HCT116 (cell line): ENCODE results near the gene RGS2. TPM values are rescaled to one million over a fixed set of nuclear protein-coding genes. Genes with fewer than 3 reads are reported as not detected.

Source experiments
- ATAC-seq: fragments of 200-7000 bp; cut with Tn5 transposase; 2 replicates; pipeline ENCODE4 v1.9.1; 2020; ENCODE audit warnings: mild to moderate bottlenecking, moderate library complexity
- BruUV-seq: library from RNA; stranded (reverse); fragments of 400-500 nt; replicated peaks from 2 replicates; lab custom pipeline; 2021; lab: Mats Ljungman, UMichigan
- CTCF ChIA-PET: fragments of 300-600 bp; sonication (Branson Sonifier 250); formaldehyde crosslinking; loops from one replicate; lab custom pipeline; 2021; ENCODE audit warnings: antibody characterized with exemption; lab: Charles Lee
- POLR2A ChIA-PET: fragments of 300-600, 350-600 bp; sonication (Branson Sonifier 250); formaldehyde crosslinking; loops from one replicate; lab custom pipeline; 2021; ENCODE audit warnings: antibody characterized with exemption; lab: Charles Lee
- RAD21 ChIA-PET, 2 experiments: fragments of 300-600 bp; sonication (Branson Sonifier 250); formaldehyde crosslinking; loops; one replicate each; lab custom pipeline; 2023; ENCODE audit warnings: low total read pairs in 2 of 2; ENCODE audit not compliant: uncharacterized antibody in 2 of 2, unreplicated experiment in 2 of 2, low non-redundant PET in 1 of 2; lab: Charles Lee
- DNase-seq: peaks from one replicate; pipeline ENCODE4 v3.0.0-alpha.2; 2010; ENCODE audit warnings: low read depth, low spot score
- H2AFZ ChIP-seq: fragments of 200-600 bp; shearing (Covaris generic), sonication (generic); 2 replicates; pipeline ENCODE4 v1.6.1; 2017; ENCODE audit warnings: low read depth, mixed run types, mixed read lengths, antibody characterized with exemption, low read length; ENCODE audit not compliant: poor library complexity, severe bottlenecking
- H3K27ac ChIP-seq: 2 replicates; pipeline ENCODE4 v1.5.1; 2012; ENCODE audit warnings: low read depth, low read length
- H3K27me3 ChIP-seq: fragments of 200-600 bp; sonication (generic); 2 replicates; pipeline ENCODE4 v1.6.1; 2016; ENCODE audit warnings: mixed run types, low read length, mixed read lengths; ENCODE audit not compliant: insufficient read depth
- H3K36me3 ChIP-seq, 2 experiments: fragments of 200-500 bp in 1 of 2; fragments of 200-600 bp in 1 of 2; sonication (Bioruptor generic) in 1 of 2; sonication (generic) in 1 of 2; 2 replicates each; pipeline versions ENCODE4 v1.5.1 to v1.6.1; 2014 to 2016; ENCODE audit warnings: low read length in 2 of 2, inconsistent platforms in 1 of 2, mixed read lengths in 1 of 2, mixed run types in 1 of 2; ENCODE audit not compliant: insufficient read depth in 2 of 2, control insufficient read depth in 1 of 2
- H3K4me1 ChIP-seq, 2 experiments: fragments of 200-600 bp in 1 of 2; sonication (generic) in 1 of 2; 2 replicates each; pipeline versions ENCODE4 v1.5.1 to v1.6.1; 2012 to 2017; ENCODE audit warnings: low read length in 2 of 2, inconsistent platforms in 1 of 2, mild to moderate bottlenecking in 1 of 2, mixed read lengths in 1 of 2, mixed run types in 1 of 2, moderate library complexity in 1 of 2; ENCODE audit not compliant: insufficient read depth in 2 of 2, control insufficient read depth in 1 of 2
- H3K4me2 ChIP-seq: fragments of 200-600 bp; sonication (generic); 2 replicates; pipeline ENCODE4 v1.6.1; 2017; ENCODE audit warnings: mixed run types, low read length, mixed read lengths
- H3K4me3 ChIP-seq, 2 experiments: fragments of 200-600 bp in 1 of 2; sonication (generic) in 1 of 2; replicated peaks in 1 of 2; 2 replicates each; pipeline ENCODE4 v1.5.1; 2011 to 2016; ENCODE audit warnings: low read length in 2 of 2, control low read depth in 1 of 2, low read depth in 1 of 2, mild to moderate bottlenecking in 1 of 2, mixed read lengths in 1 of 2, mixed run types in 1 of 2
- H3K79me2 ChIP-seq: fragments of 200-600 bp; sonication (generic); 2 replicates; pipeline ENCODE4 v1.6.1; 2017; ENCODE audit warnings: mild to moderate bottlenecking, mixed run types, low read length, moderate library complexity, mixed read lengths; ENCODE audit not compliant: insufficient read depth
- H3K9ac ChIP-seq: fragments of 200-600 bp; sonication (generic); 2 replicates; pipeline ENCODE4 v1.6.1; 2016; ENCODE audit warnings: low read length, mixed read lengths
- H3K9me2 ChIP-seq: fragments of 200-600 bp; sonication (generic), shearing (Covaris generic); 2 replicates; pipeline ENCODE4 v1.6.1; 2017; ENCODE audit warnings: mixed run types, mild to moderate bottlenecking, moderate library complexity; ENCODE audit not compliant: insufficient read depth
- H3K9me3 ChIP-seq, 2 experiments: fragments of 200-500 bp in 1 of 2; fragments of 200-600 bp in 1 of 2; sonication (Bioruptor generic) in 1 of 2; sonication (generic) in 1 of 2; 2 replicates each; pipeline ENCODE4 v1.6.1; 2014 to 2017; ENCODE audit warnings: low read length in 2 of 2, mixed read lengths in 2 of 2, inconsistent platforms in 1 of 2, low read depth in 1 of 2, mild to moderate bottlenecking in 1 of 2, mixed run types in 1 of 2, moderate library complexity in 1 of 2; ENCODE audit not compliant: control insufficient read depth in 1 of 2, insufficient read depth in 1 of 2
- H4K20me1 ChIP-seq: fragments of 200-600 bp; sonication (generic), shearing (Covaris generic); 2 replicates; pipeline ENCODE4 v1.6.1; 2017; ENCODE audit warnings: mixed run types, mild to moderate bottlenecking, moderate library complexity; ENCODE audit not compliant: insufficient read depth
- CBX3 ChIP-seq: IDR thresholded peaks from 2 replicates; pipeline ENCODE4 v1.6.1; 2012; ENCODE audit warnings: low read depth
- CEBPB ChIP-seq: IDR thresholded peaks from 2 replicates; pipeline ENCODE4 v1.6.1; 2012; ENCODE audit warnings: low read depth
- EGR1 ChIP-seq: IDR thresholded peaks from 2 replicates; pipeline ENCODE4 v1.6.1; 2012; ENCODE audit warnings: low read depth
- EZH2 ChIP-seq: fragments of 200-600 bp; sonication (generic); IDR thresholded peaks from 2 replicates; pipeline ENCODE4 v1.6.1; 2017; ENCODE audit warnings: antibody characterized with exemption, mixed run types
- EZH2phosphoT487 ChIP-seq: fragments of 200-600 bp; IDR thresholded peaks from 2 replicates; pipeline ENCODE4 v1.6.1; 2018; ENCODE audit warnings: antibody characterized with exemption, borderline replicate concordance
- FOSL1 ChIP-seq: IDR thresholded peaks from 2 replicates; pipeline ENCODE4 v1.6.1; 2012; ENCODE audit warnings: low read depth
- POLR2A ChIP-seq: IDR thresholded peaks from 2 replicates; pipeline ENCODE4 v1.7.0; 2011; ENCODE audit warnings: borderline replicate concordance; ENCODE audit not compliant: insufficient read depth, insufficient read length; ENCODE audit errors: extremely low read depth
- POLR2AphosphoS5 ChIP-seq: IDR thresholded peaks from 2 replicates; pipeline ENCODE4 v1.6.1; 2011; ENCODE audit warnings: mild to moderate bottlenecking, low read depth, low read length, moderate library complexity
- SIN3A ChIP-seq: IDR thresholded peaks from 2 replicates; pipeline ENCODE4 v1.6.1; 2012; ENCODE audit warnings: low read depth
- SP1 ChIP-seq: IDR thresholded peaks from 2 replicates; pipeline ENCODE4 v1.6.1; 2012; ENCODE audit warnings: low read depth
- SRF ChIP-seq: IDR thresholded peaks from 2 replicates; pipeline ENCODE4 v1.6.1; 2012; ENCODE audit warnings: low read depth
- TCF7L2 ChIP-seq: IDR thresholded peaks from 2 replicates; pipeline ENCODE4 v1.7.0; 2011; ENCODE audit warnings: borderline replicate concordance, inconsistent platforms; ENCODE audit not compliant: insufficient read depth, insufficient read length; ENCODE audit errors: extremely low read depth
- YY1 ChIP-seq: IDR thresholded peaks from 2 replicates; pipeline ENCODE4 v1.6.1; 2011; ENCODE audit warnings: low read length, low read depth, moderate library complexity, mild to moderate bottlenecking; ENCODE audit not compliant: insufficient replicate concordance; ENCODE audit errors: extremely low read depth
- ZFX ChIP-seq: fragments of 450-650 bp; IDR thresholded peaks from 2 replicates; pipeline ENCODE4 v1.6.1; 2017
- ZNF274 ChIP-seq: fragments of 200-500 bp; sonication (Bioruptor generic); IDR thresholded peaks from 2 replicates; pipeline ENCODE4 v1.6.1; 2014; ENCODE audit warnings: mild to moderate bottlenecking, low read depth, low read length, inconsistent platforms
- intact Hi-C: fragments of 100-400 bp; cut with micrococcal nuclease; formaldehyde crosslinking; loops from 2 replicates; pipeline ENCODE4 v1.10.0; 2022
- total RNA-seq: library from RNA; stranded (reverse); gene quantifications from one replicate; pipeline ENCODE4 v1.2.1, GENCODE V29; 2021; ENCODE audit not compliant: unreplicated experiment
- TF ChIP-seq, protein P1 (sequence below), 3 experiments: fragments of 200-600 bp in 1 of 3; sonication (generic) in 1 of 3; IDR thresholded peaks in 2 of 3; conservative IDR thresholded peaks in 1 of 3; 2 replicates each; pipeline ENCODE4 v1.5.1; 2012 to 2017; ENCODE audit warnings: low read depth in 2 of 3, low read length in 2 of 3, antibody characterized with exemption in 1 of 3, borderline replicate concordance in 1 of 3, control low read depth in 1 of 3, mild to moderate bottlenecking in 1 of 3, mixed read lengths in 1 of 3, mixed run types in 1 of 3, moderate library complexity in 1 of 3; ENCODE audit not compliant: insufficient read depth in 1 of 3
- TF ChIP-seq, protein P2 (sequence below): IDR thresholded peaks from 2 replicates; pipeline ENCODE4 v1.6.1; 2012
- TF ChIP-seq, protein P3 (sequence below): IDR thresholded peaks from 2 replicates; pipeline ENCODE4 v1.6.1; 2011; ENCODE audit warnings: mild to moderate bottlenecking, low read length, moderate library complexity; ENCODE audit not compliant: insufficient replicate concordance; ENCODE audit errors: extremely low read depth

The RGS2 gene
- total RNA-seq, 1 experiment from 2014 or later: 21.1 TPM

DNA sequence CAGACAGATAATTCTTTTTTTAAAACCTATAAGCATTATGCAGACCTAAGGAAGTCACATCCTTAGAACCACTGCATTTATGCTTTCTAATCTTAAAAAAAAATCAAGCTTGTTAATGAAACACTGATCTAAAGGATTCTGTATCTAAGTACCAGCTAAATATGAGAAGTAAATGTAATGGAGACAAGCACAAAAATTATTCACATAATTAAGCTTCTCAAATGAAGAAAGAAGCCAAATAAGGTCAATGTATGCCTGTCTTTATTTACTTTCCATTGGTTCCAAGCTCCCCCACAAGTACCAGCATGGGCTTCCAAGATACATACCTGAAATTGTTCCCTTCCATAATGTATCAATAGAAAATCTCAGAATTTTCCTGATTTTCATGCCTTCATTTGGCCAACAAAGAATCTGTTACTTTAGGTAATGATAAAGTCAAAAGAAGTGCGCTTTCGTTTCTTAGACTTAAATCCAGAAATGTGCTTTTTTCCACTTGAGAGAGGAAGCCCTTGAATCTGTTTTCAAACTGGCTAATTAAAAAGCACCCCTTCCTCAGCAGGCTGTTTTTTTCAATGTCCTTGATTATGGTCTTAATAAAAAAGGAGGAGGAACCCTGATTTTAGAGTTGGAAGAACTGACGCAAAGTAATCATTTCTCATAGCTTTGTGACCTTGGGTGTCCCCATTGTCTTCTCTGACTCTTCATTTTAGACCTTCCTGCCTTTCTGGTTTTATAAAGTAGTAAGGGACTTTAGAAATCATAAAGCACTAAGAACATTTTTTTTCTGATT is 3.8 kb downstream of the RGS2 start:
- Histone ChIP-seq H4K20me1 (no peaks in the 10 kb centered on the region), H2AFZ (no peak overlapping the region), H3K4me1 (peaks cover 8 to 23% of the 10 kb centered on the region in 2 experiments; a peak in 3 of 4 replicates), H3K4me2 (no peak overlapping the region), H3K27me3 (no peaks in the 10 kb centered on the region), H3K79me2 (peaks cover 19% of the 10 kb centered on the region), H3K9me3 (no peaks in the 10 kb centered on the region), H3K9ac (no peak overlapping the region), H3K9me2 (no peaks in the 10 kb centered on the region), H3K36me3 (peaks cover 2 to 17% of the 10 kb centered on the region in 2 experiments; a peak in 1 of 4 replicates), H3K27ac (no peak overlapping the region), H3K4me3 (no peak overlapping the region)
- intact Hi-C loops: no loop called here
- POLR2A ChIA-PET: no interaction called here
- BruUV-seq: no TSS peak
- no peak for DNase-seq
- TF ChIP-seq FOSL1: no peak
- TF ChIP-seq YY1: no peak
- TF ChIP-seq TCF7L2: no peak
- TF ChIP-seq EZH2: no peak
- TF ChIP-seq, protein P1, sequence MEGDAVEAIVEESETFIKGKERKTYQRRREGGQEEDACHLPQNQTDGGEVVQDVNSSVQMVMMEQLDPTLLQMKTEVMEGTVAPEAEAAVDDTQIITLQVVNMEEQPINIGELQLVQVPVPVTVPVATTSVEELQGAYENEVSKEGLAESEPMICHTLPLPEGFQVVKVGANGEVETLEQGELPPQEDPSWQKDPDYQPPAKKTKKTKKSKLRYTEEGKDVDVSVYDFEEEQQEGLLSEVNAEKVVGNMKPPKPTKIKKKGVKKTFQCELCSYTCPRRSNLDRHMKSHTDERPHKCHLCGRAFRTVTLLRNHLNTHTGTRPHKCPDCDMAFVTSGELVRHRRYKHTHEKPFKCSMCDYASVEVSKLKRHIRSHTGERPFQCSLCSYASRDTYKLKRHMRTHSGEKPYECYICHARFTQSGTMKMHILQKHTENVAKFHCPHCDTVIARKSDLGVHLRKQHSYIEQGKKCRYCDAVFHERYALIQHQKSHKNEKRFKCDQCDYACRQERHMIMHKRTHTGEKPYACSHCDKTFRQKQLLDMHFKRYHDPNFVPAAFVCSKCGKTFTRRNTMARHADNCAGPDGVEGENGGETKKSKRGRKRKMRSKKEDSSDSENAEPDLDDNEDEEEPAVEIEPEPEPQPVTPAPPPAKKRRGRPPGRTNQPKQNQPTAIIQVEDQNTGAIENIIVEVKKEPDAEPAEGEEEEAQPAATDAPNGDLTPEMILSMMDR (IDR thresholded peaks at IDR 0.05 in 2 of 3, conservative IDR thresholded peaks at IDR 0.05 in 1 of 3; ENCODE audit: borderline replicate concordance in 1 of 3, insufficient read depth in 1 of 3, low read depth in 2 of 3, low read length in 2 of 3): no peak
- no peak for TF ChIP-seq CEBPB
- no peak for TF ChIP-seq EGR1
- no peak for TF ChIP-seq POLR2AphosphoS5
- no peak for TF ChIP-seq EZH2phosphoT487
- no peak for TF ChIP-seq SRF
- no peak for TF ChIP-seq POLR2A
- TF ChIP-seq, protein P2, sequence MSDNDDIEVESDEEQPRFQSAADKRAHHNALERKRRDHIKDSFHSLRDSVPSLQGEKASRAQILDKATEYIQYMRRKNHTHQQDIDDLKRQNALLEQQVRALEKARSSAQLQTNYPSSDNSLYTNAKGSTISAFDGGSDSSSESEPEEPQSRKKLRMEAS: no peak
- no peak for TF ChIP-seq ZFX
- TF ChIP-seq SIN3A: no peak
- TF ChIP-seq, protein P3, sequence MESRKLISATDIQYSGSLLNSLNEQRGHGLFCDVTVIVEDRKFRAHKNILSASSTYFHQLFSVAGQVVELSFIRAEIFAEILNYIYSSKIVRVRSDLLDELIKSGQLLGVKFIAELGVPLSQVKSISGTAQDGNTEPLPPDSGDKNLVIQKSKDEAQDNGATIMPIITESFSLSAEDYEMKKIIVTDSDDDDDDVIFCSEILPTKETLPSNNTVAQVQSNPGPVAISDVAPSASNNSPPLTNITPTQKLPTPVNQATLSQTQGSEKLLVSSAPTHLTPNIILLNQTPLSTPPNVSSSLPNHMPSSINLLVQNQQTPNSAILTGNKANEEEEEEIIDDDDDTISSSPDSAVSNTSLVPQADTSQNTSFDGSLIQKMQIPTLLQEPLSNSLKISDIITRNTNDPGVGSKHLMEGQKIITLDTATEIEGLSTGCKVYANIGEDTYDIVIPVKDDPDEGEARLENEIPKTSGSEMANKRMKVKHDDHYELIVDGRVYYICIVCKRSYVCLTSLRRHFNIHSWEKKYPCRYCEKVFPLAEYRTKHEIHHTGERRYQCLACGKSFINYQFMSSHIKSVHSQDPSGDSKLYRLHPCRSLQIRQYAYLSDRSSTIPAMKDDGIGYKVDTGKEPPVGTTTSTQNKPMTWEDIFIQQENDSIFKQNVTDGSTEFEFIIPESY: no peak
- no peak for TF ChIP-seq ZNF274
- no peak for TF ChIP-seq CBX3
- no peak for TF ChIP-seq SP1
- no peak for ATAC-seq
- CTCF ChIA-PET: interaction anchor here (1.9 kb wide), 1 partner anchor 207 kb away, joined by 9 read pairs; no protein-coding TSS in a partner anchor
- RAD21 ChIA-PET: no interaction called here
